Measurements from ENCODE around the gene ITGB2. TPM values are rescaled to one million over a fixed set of nuclear protein-coding genes. Genes with fewer than 3 reads are reported as not detected.
"Not testable (repeated sequence)": the region's sequence is repeated elsewhere in the genome, so short reads cannot be mapped to it uniquely, and the experiment has no call there.

ITGB2 gene
- total RNA-seq, 5 donors from 2014 or later (not counting 1 experiment from before 2014, with no cell fraction given) = 249 to 498 (median 304) TPM

- ChIA-PET CTCF (interaction anchor here in 1 of 2 donors (0.9 to 1.0 kb wide), 2 partner anchors 13 to 14 kb away, joined by 3 to 7 read pairs; no protein-coding TSS in a partner anchor), POLR2A (interaction anchor here in 1 of 2 donors (0.6 kb wide), 1 partner anchor 17 kb away, joined by 6 read pairs; no protein-coding TSS in a partner anchor)
- Histone ChIP-seq H3K27me3 (replicated peaks in 1 of 2; ENCODE audit: control insufficient read depth in 2 of 2, extremely low read depth in 1 of 2, insufficient read depth in 2 of 2, low read length in 1 of 2) (no peaks in the 10 kb centered on the region), H3K9me3 (no peaks in the 10 kb centered on the region), H3K36me3 (ENCODE audit: control insufficient read depth in 2 of 2, extremely low read depth in 1 of 2, insufficient read depth in 1 of 2, low read length in 1 of 2) (peaks cover 0 to 39% of the 10 kb centered on the region in 2 donors), H3K4me1 (ENCODE audit: control insufficient read depth in 1 of 2, extremely low read depth in 1 of 2, insufficient read depth in 2 of 2, low read length in 2 of 2) (peaks cover 69 to 95% of the 10 kb centered on the region in 2 experiments), H3K4me3 (ENCODE audit: control insufficient read depth in 1 of 2, extremely low read depth in 1 of 2, low read length in 1 of 2) (peak overlapping the region; percentile 33 to 34), H3K27ac (ENCODE audit: low read length) (peak overlapping the region; percentile 74)
- WGBS (ENCODE audit: insufficient coverage) = 0% methylated on average over 12 of the region's 18 CpGs
- Mint-ChIP-seq H3K4me1 (peaks cover 84 to 90% (median 86%) of the 10 kb centered on the region in 3 donors), H3K9me3 (no peaks in the 10 kb centered on the region), H3K36me3 (peaks cover 9% of the 10 kb centered on the region), H3K4me3 (peak overlapping the region; percentile 68 to 100 (median 69)), H3K27me3 (no peaks in the 10 kb centered on the region), H3K27ac (peak overlapping the region; percentile 93)
- peak; percentile 37 to 62 (median 46) for ATAC-seq (replicated peaks in 1 of 4)
- DNase-seq = peak in 33 of 35 experiments; percentile 35 to 76 (median 55)
Measured at GRCh38 chr21:44914176-44914874, 6.4 kb downstream of the ITGB2 start.

- H3K9me3 ChIP-seq = no peaks in the 10 kb centered on the region
- DNase-seq (no peak), ATAC-seq (replicated peaks in 1 of 4) (no peak)
- 29% methylated on average over 3 of the region's 7 CpGs for WGBS (ENCODE audit: insufficient coverage)
- peak overlapping the region; percentile 74 for H3K27ac ChIP-seq (ENCODE audit: low read length)
- peaks cover 0 to 46% of the 10 kb centered on the region in 2 donors for H3K36me3 ChIP-seq (ENCODE audit: control insufficient read depth in 2 of 2, extremely low read depth in 1 of 2, insufficient read depth in 1 of 2, low read length in 1 of 2)
- CTCF ChIA-PET = interaction anchor here in 1 of 2 donors (1.0 to 1.5 kb wide), 2 partner anchors 14 to 15 kb away, joined by 3 to 4 read pairs; no protein-coding TSS in a partner anchor
- peaks cover 15% of the 10 kb centered on the region for H3K36me3 Mint-ChIP-seq
- peak overlapping the region; percentile 93 for H3K27ac Mint-ChIP-seq
- peak overlapping the region; percentile 68 to 100 (median 69) for H3K4me3 Mint-ChIP-seq
- H3K4me1 Mint-ChIP-seq = peaks cover 89 to 93% (median 91%) of the 10 kb centered on the region in 3 donors
- H3K9me3 Mint-ChIP-seq = no peaks in the 10 kb centered on the region
- POLR2A ChIA-PET = interaction anchor here in 1 of 2 donors (0.6 kb wide), 1 partner anchor 17 kb away, joined by 6 read pairs; no protein-coding TSS in a partner anchor
- H3K27me3 Mint-ChIP-seq = no peaks in the 10 kb centered on the region
- peak overlapping the region; percentile 33 to 34 for H3K4me3 ChIP-seq (ENCODE audit: control insufficient read depth in 1 of 2, extremely low read depth in 1 of 2, low read length in 1 of 2)
- H3K4me1 ChIP-seq (ENCODE audit: control insufficient read depth in 1 of 2, extremely low read depth in 1 of 2, insufficient read depth in 2 of 2, low read length in 2 of 2) = peaks cover 67 to 99% of the 10 kb centered on the region in 2 experiments
- no peaks in the 10 kb centered on the region for H3K27me3 ChIP-seq (replicated peaks in 1 of 2; ENCODE audit: control insufficient read depth in 2 of 2, extremely low read depth in 1 of 2, insufficient read depth in 2 of 2, low read length in 1 of 2)
Measured at GRCh38 chr21:44913425-44914175, 7.1 kb downstream of the ITGB2 start.

GRCh38 chr21:44912506-44913412 is 7.9 kb downstream of the ITGB2 start:
- Mint-ChIP-seq H3K36me3 (peaks cover 17% of the 10 kb centered on the region), H3K27ac (peak overlapping the region; percentile 93), H3K4me3 (peak overlapping the region; percentile 59 to 100 (median 62)), H3K4me1 (peaks cover 84 to 90% (median 88%) of the 10 kb centered on the region in 3 donors)
- peaks cover 61 to 98% of the 10 kb centered on the region in 2 experiments for H3K4me1 ChIP-seq (ENCODE audit: control insufficient read depth in 1 of 2, extremely low read depth in 1 of 2, insufficient read depth in 2 of 2, low read length in 2 of 2)
- ATAC-seq (replicated peaks in 1 of 4); H3K27me3 ChIP-seq (replicated peaks in 1 of 2; ENCODE audit: control insufficient read depth in 2 of 2, extremely low read depth in 1 of 2, insufficient read depth in 2 of 2, low read length in 1 of 2); POLR2A ChIA-PET; DNase-seq; H3K9me3 ChIP-seq; H3K9me3 Mint-ChIP-seq; H3K27me3 Mint-ChIP-seq: not testable (repeated sequence)
- peaks cover 0 to 43% of the 10 kb centered on the region in 2 donors for H3K36me3 ChIP-seq (ENCODE audit: control insufficient read depth in 2 of 2, extremely low read depth in 1 of 2, insufficient read depth in 1 of 2, low read length in 1 of 2)
- peak overlapping the region; percentile 78 for H3K27ac ChIP-seq (ENCODE audit: low read length)
- CTCF ChIA-PET = interaction anchor here in 1 of 2 donors (1.0 to 1.8 kb wide), 3 partner anchors 15 to 111 kb away, joined by 3 to 7 read pairs (median 4); partner anchors contain the start of gene UBE2G2
- peak overlapping the region; percentile 34 to 56 for H3K4me3 ChIP-seq (ENCODE audit: control insufficient read depth in 1 of 2, extremely low read depth in 1 of 2, low read length in 1 of 2)
- 54% methylated on average over 11 of the region's 25 CpGs for WGBS (ENCODE audit: insufficient coverage)

- H3K27me3 ChIP-seq (replicated peaks in 1 of 2; ENCODE audit: control insufficient read depth in 2 of 2, extremely low read depth in 1 of 2, insufficient read depth in 2 of 2, low read length in 1 of 2) = no peaks in the 10 kb centered on the region
- peaks cover 55 to 98% of the 10 kb centered on the region in 2 experiments for H3K4me1 ChIP-seq (ENCODE audit: control insufficient read depth in 1 of 2, extremely low read depth in 1 of 2, insufficient read depth in 2 of 2, low read length in 2 of 2)
- ChIA-PET CTCF (interaction anchor here in 1 of 2 donors (1.0 to 1.8 kb wide), 3 partner anchors 15 to 111 kb away, joined by 3 to 7 read pairs (median 4); partner anchors contain the start of gene UBE2G2), POLR2A (no interaction called here)
- ATAC-seq (replicated peaks in 1 of 4) = no peak
- H3K9me3 ChIP-seq = no peaks in the 10 kb centered on the region
- Mint-ChIP-seq H3K27ac (peak overlapping the region; percentile 89 to 90), H3K27me3 (no peaks in the 10 kb centered on the region), H3K36me3 (peaks cover 15% of the 10 kb centered on the region), H3K9me3 (no peaks in the 10 kb centered on the region), H3K4me1 (peaks cover 78 to 87% (median 85%) of the 10 kb centered on the region in 3 donors), H3K4me3 (peak overlapping the region; percentile 59 to 80 (median 62))
- peak overlapping the region; percentile 33 to 62 for H3K4me3 ChIP-seq (ENCODE audit: control insufficient read depth in 1 of 2, extremely low read depth in 1 of 2, low read length in 1 of 2)
- peak overlapping the region; percentile 78 for H3K27ac ChIP-seq (ENCODE audit: low read length)
- peaks cover 0 to 43% of the 10 kb centered on the region in 2 donors for H3K36me3 ChIP-seq (ENCODE audit: control insufficient read depth in 2 of 2, extremely low read depth in 1 of 2, insufficient read depth in 1 of 2, low read length in 1 of 2)
- WGBS (ENCODE audit: insufficient coverage) = 8% methylated on average over 7 of the region's 8 CpGs
- no peak for DNase-seq
Measured at GRCh38 chr21:44912158-44912473, 8.6 kb downstream of the ITGB2 start.

GRCh38 chr21:44911384-44912157 is 9.1 kb downstream of the ITGB2 start:
- ATAC-seq (replicated peaks in 1 of 4) (peak; percentile 76 to 81 (median 78)), DNase-seq (peak; percentile 35 to 80 (median 62))
- CTCF ChIA-PET = interaction anchor here in 1 of 2 donors (0.8 to 1.8 kb wide), 3 partner anchors 14 to 110 kb away, joined by 3 to 7 read pairs (median 5); partner anchors contain the start of gene UBE2G2
- no peaks in the 10 kb centered on the region for H3K27me3 ChIP-seq (replicated peaks in 1 of 2; ENCODE audit: control insufficient read depth in 2 of 2, extremely low read depth in 1 of 2, insufficient read depth in 2 of 2, low read length in 1 of 2)
- H3K27ac Mint-ChIP-seq = peak overlapping the region; percentile 89 to 90
- H3K27me3 Mint-ChIP-seq = no peaks in the 10 kb centered on the region
- H3K27ac ChIP-seq (ENCODE audit: low read length) = peak overlapping the region; percentile 78
- peak overlapping the region; percentile 59 to 80 (median 62) for H3K4me3 Mint-ChIP-seq
- peaks cover 51 to 98% of the 10 kb centered on the region in 2 experiments for H3K4me1 ChIP-seq (ENCODE audit: control insufficient read depth in 1 of 2, extremely low read depth in 1 of 2, insufficient read depth in 2 of 2, low read length in 2 of 2)
- peaks cover 15% of the 10 kb centered on the region for H3K36me3 Mint-ChIP-seq
- H3K4me3 ChIP-seq (ENCODE audit: control insufficient read depth in 1 of 2, extremely low read depth in 1 of 2, low read length in 1 of 2) = peak overlapping the region; percentile 33 to 62
- peaks cover 72 to 82% (median 81%) of the 10 kb centered on the region in 3 donors for H3K4me1 Mint-ChIP-seq
- POLR2A ChIA-PET = no interaction called here
- peaks cover 3 to 47% of the 10 kb centered on the region in 2 donors for H3K36me3 ChIP-seq (ENCODE audit: control insufficient read depth in 2 of 2, extremely low read depth in 1 of 2, insufficient read depth in 1 of 2, low read length in 1 of 2)
- H3K9me3 ChIP-seq = no peaks in the 10 kb centered on the region
- H3K9me3 Mint-ChIP-seq = no peaks in the 10 kb centered on the region
- WGBS (ENCODE audit: insufficient coverage) = 2% methylated on average over 13 of the region's 19 CpGs

Data from T-cell (primary cell).